ENCODE results near the gene MTA3. TPM values are rescaled to one million over a fixed set of nuclear protein-coding genes. Genes with fewer than 3 reads are reported as not detected.

The MTA3 gene
- total RNA-seq, 4 donors from 2014 or later: 40.0 to 73.2 (median 54.3) TPM

GRCh38 chr2:42788478-42788793, 220.0 kb downstream of the MTA3 start:
- no peak overlapping the region for H3K4me3 ChIP-seq
- no peaks in the 10 kb centered on the region for H3K9me3 ChIP-seq
- H3K36me3 ChIP-seq: no peaks in the 10 kb centered on the region
- intact Hi-C loops (cut with DNase I; ENCODE audit: low total_unique reads): no loop called here
- no peaks in the 10 kb centered on the region for H3K27me3 ChIP-seq
- in situ Hi-C loops (cut with MboI; ENCODE audit: low pct_ligation_motif_present in 1 of 4, low pct_unique_long_range_greater_than_20kb in 1 of 4, low sequenced_read_pairs in 3 of 4): no loop called here
- no peak for DNase-seq
- TF ChIP-seq POLR2AphosphoS5 (IDR thresholded peaks at IDR 0.05) (no peak), EP300 (IDR thresholded peaks at IDR 0.05; ENCODE audit: low read depth) (no peak), POLR2A (IDR thresholded peaks at IDR 0.05) (no peak), CTCF (IDR thresholded peaks at IDR 0.05) (no peak)
- peaks cover 0 to 20% (median 12%) of the 10 kb centered on the region in 4 donors for H3K4me1 ChIP-seq
- H3K27ac ChIP-seq: no peak overlapping the region
- 64% methylated on average over 9 of the region's 9 CpGs; no CpG with 5 or more reads in 1 of the 2 donors for WGBS, 2 donors (ENCODE audit: low coverage in 1 of 2)

- intact Hi-C loops (cut with DNase I; ENCODE audit: low total_unique reads) (no loop called here), in situ Hi-C loops (cut with MboI; ENCODE audit: low pct_ligation_motif_present in 1 of 4, low pct_unique_long_range_greater_than_20kb in 1 of 4, low sequenced_read_pairs in 3 of 4) (no loop called here)
- Histone ChIP-seq H3K4me1 (peaks cover 0 to 21% (median 12%) of the 10 kb centered on the region in 4 donors), H3K36me3 (no peaks in the 10 kb centered on the region), H3K27ac (no peak overlapping the region), H3K9me3 (no peaks in the 10 kb centered on the region), H3K27me3 (no peaks in the 10 kb centered on the region), H3K4me3 (no peak overlapping the region)
- DNase-seq: no peak
- TF ChIP-seq CTCF (IDR thresholded peaks at IDR 0.05) (no peak), EP300 (IDR thresholded peaks at IDR 0.05; ENCODE audit: low read depth) (no peak), POLR2A (IDR thresholded peaks at IDR 0.05) (no peak), POLR2AphosphoS5 (IDR thresholded peaks at IDR 0.05) (no peak)
- 67 to 100% methylated on average over 2 to 4 of the region's 4 CpGs for WGBS, 2 donors (ENCODE audit: low coverage in 1 of 2)
Measured at GRCh38 chr2:42788882-42789281, 220.4 kb downstream of the MTA3 start.

GRCh38 chr2:42789751-42790150, 221.3 kb downstream of the MTA3 start:
- Histone ChIP-seq H3K4me1 (peaks cover 0 to 21% (median 12%) of the 10 kb centered on the region in 4 donors), H3K27ac (no peak overlapping the region), H3K36me3 (no peaks in the 10 kb centered on the region), H3K9me3 (no peaks in the 10 kb centered on the region), H3K27me3 (no peaks in the 10 kb centered on the region), H3K4me3 (no peak overlapping the region)
- in situ Hi-C loops (cut with MboI; ENCODE audit: low pct_ligation_motif_present in 1 of 4, low pct_unique_long_range_greater_than_20kb in 1 of 4, low sequenced_read_pairs in 3 of 4): no loop called here
- WGBS, 2 donors (ENCODE audit: low coverage in 1 of 2): 90% methylated on average over 2 of the region's 2 CpGs; no CpG with 5 or more reads in 1 of the 2 donors
- TF ChIP-seq POLR2A (IDR thresholded peaks at IDR 0.05) (no peak), CTCF (IDR thresholded peaks at IDR 0.05) (no peak), EP300 (IDR thresholded peaks at IDR 0.05; ENCODE audit: low read depth) (no peak), POLR2AphosphoS5 (IDR thresholded peaks at IDR 0.05) (no peak)
- no peak for DNase-seq
- intact Hi-C loops (cut with DNase I; ENCODE audit: low total_unique reads): no loop called here

GRCh38 chr2:42791606-42792005, 223.2 kb downstream of the MTA3 start:
- Histone ChIP-seq H3K36me3 (no peaks in the 10 kb centered on the region), H3K4me3 (peak overlapping the region in 2 of 4 donors; percentile 58 to 64), H3K27ac (peak overlapping the region in 3 of 4 donors; percentile 83 to 88 (median 85)), H3K4me1 (peaks cover 0 to 25% (median 12%) of the 10 kb centered on the region in 4 donors), H3K27me3 (no peaks in the 10 kb centered on the region), H3K9me3 (no peaks in the 10 kb centered on the region)
- in situ Hi-C loops (cut with MboI; ENCODE audit: low pct_ligation_motif_present in 1 of 4, low pct_unique_long_range_greater_than_20kb in 1 of 4, low sequenced_read_pairs in 3 of 4): no loop called here
- intact Hi-C loops (cut with DNase I; ENCODE audit: low total_unique reads): no loop called here
- 66% methylated on average over 4 of the region's 4 CpGs; no CpG with 5 or more reads in 1 of the 2 donors for WGBS, 2 donors (ENCODE audit: low coverage in 1 of 2)
- no peak for DNase-seq
- TF ChIP-seq POLR2AphosphoS5 (IDR thresholded peaks at IDR 0.05) (no peak), EP300 (IDR thresholded peaks at IDR 0.05; ENCODE audit: low read depth) (no peak), CTCF (IDR thresholded peaks at IDR 0.05) (no peak), POLR2A (IDR thresholded peaks at IDR 0.05) (no peak)

All from transverse colon (tissue), 4 donors.